ENCODE data around the gene KCP.

DNA sequence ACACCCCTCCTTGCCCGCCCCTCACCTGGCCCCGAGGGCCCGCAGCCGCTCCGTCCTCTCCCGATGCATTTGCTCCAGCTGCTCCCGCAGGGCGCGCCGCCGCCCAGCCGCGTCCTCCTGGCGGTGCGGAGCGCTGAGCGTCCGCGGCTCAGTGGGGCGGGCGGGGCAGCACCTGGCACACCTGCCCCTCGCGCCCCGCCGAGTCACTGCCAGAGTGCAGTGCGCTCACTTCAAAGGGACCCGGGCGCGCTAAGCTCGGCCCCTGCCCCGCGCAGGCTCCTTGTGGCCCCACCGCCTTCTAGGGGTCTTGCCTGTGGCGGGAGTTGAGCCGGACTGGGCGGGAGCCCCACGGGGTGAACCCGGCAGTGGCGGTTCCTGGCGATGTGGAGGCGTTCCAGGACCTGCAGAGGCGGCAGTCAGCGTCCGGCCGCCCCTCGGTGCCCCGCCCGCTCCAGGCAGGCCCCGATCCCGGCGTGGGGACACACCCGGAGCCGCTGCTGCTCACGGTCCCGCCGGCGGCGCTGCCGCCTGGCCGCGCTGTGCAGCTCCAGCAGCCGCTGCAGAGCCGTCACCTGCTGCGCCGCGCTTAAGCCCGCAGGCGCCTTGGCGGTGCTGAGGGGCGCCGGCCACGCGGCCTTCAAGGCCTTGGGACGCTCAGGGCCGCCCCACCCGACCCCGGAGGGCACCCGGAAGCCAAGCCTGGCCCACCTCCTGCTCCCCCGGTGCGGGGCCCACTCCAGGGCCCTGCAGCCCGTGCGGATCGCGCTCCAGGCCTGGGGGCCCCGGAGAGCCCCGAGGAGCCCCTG is 41.2 kb downstream of the KCP start:
- no peak for TF ChIP-seq RAD21 (conservative IDR thresholded peaks at IDR 0.05)
- TF ChIP-seq, protein P1, sequence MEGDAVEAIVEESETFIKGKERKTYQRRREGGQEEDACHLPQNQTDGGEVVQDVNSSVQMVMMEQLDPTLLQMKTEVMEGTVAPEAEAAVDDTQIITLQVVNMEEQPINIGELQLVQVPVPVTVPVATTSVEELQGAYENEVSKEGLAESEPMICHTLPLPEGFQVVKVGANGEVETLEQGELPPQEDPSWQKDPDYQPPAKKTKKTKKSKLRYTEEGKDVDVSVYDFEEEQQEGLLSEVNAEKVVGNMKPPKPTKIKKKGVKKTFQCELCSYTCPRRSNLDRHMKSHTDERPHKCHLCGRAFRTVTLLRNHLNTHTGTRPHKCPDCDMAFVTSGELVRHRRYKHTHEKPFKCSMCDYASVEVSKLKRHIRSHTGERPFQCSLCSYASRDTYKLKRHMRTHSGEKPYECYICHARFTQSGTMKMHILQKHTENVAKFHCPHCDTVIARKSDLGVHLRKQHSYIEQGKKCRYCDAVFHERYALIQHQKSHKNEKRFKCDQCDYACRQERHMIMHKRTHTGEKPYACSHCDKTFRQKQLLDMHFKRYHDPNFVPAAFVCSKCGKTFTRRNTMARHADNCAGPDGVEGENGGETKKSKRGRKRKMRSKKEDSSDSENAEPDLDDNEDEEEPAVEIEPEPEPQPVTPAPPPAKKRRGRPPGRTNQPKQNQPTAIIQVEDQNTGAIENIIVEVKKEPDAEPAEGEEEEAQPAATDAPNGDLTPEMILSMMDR (IDR thresholded peaks at IDR 0.05; ENCODE audit: poor library complexity, severe bottlenecking) = peak; percentile 57
- peak; percentile 47 for TF ChIP-seq EZH2 (IDR thresholded peaks at IDR 0.05; ENCODE audit: borderline replicate concordance, insufficient read depth, low read length, poor library complexity, severe bottlenecking)
